ENCODE results near the gene RFX1. TPM values are rescaled to one million over a fixed set of nuclear protein-coding genes. Genes with fewer than 3 reads are reported as not detected.

The RFX1 gene
- total RNA-seq, 4 donors from 2014 or later = 2.7 to 7.2 (median 4.4) TPM

- Histone ChIP-seq H3K4me3 (no peak overlapping the region), H3K27ac (no peak overlapping the region), H3K27me3 (no peaks in the 10 kb centered on the region), H3K4me1 (no peaks in the 10 kb centered on the region), H3K36me3 (no peaks in the 10 kb centered on the region), H3K9me3 (no peaks in the 10 kb centered on the region)
- no peak for DNase-seq
- TF ChIP-seq POLR2A (IDR thresholded peaks at IDR 0.05) (no peak), CTCF (IDR thresholded peaks at IDR 0.05 in 4 of 5, conservative IDR thresholded peaks at IDR 0.05 in 1 of 5) (no peak)
- no peak for ATAC-seq
- in situ Hi-C loops (cut with MboI; ENCODE audit: low sequenced_read_pairs in 4 of 4) (no loop called here), intact Hi-C loops (cut with DNase I; ENCODE audit: low total_unique reads) (no loop called here)
These were observed 9.5 kb upstream of the RFX1 start for GRCh38 chr19:14015524-14016035.

- H3K27ac ChIP-seq = no peak overlapping the region
- in situ Hi-C loops (cut with MboI; ENCODE audit: low sequenced_read_pairs in 4 of 4) = no loop called here
- H3K4me3 ChIP-seq = no peak overlapping the region
- no peak for ATAC-seq
- no peak for TF ChIP-seq CTCF (IDR thresholded peaks at IDR 0.05 in 4 of 5, conservative IDR thresholded peaks at IDR 0.05 in 1 of 5)
- TF ChIP-seq POLR2A (IDR thresholded peaks at IDR 0.05) = no peak
- no peaks in the 10 kb centered on the region for H3K27me3 ChIP-seq
- H3K4me1 ChIP-seq = no peaks in the 10 kb centered on the region
- DNase-seq = no peak
- H3K9me3 ChIP-seq = no peaks in the 10 kb centered on the region
- intact Hi-C loops (cut with DNase I; ENCODE audit: low total_unique reads) = no loop called here
- no peaks in the 10 kb centered on the region for H3K36me3 ChIP-seq
These were observed 6.3 kb upstream of the RFX1 start for GRCh38 chr19:14012378-14012915.

GRCh38 chr19:14006766-14007562 lies 844 bp upstream of the RFX1 start:
- H3K36me3 ChIP-seq = no peaks in the 10 kb centered on the region
- DNase-seq (no peak), ATAC-seq (peak; percentile 29 to 39)
- peaks cover 33 to 39% of the 10 kb centered on the region in 2 donors for H3K4me1 ChIP-seq
- peak overlapping the region; percentile 84 to 88 (median 86) for H3K4me3 ChIP-seq
- no peaks in the 10 kb centered on the region for H3K9me3 ChIP-seq
- peak overlapping the region; percentile 96 to 100 (median 98) for H3K27ac ChIP-seq
- TF ChIP-seq POLR2A (IDR thresholded peaks at IDR 0.05) (peak; percentile 31 to 55), CTCF (IDR thresholded peaks at IDR 0.05 in 4 of 5, conservative IDR thresholded peaks at IDR 0.05 in 1 of 5) (peak in 1 of 5 experiments; percentile 15)
- intact Hi-C loops (cut with DNase I; ENCODE audit: low total_unique reads) (loop anchor here (1.0 to 10.0 kb wide), 7 partner anchors 55 to 555 kb away; partner anchors contain the start of genes ASF1B, BRME1, CC2D1A and DCAF15), in situ Hi-C loops (cut with MboI; ENCODE audit: low sequenced_read_pairs in 4 of 4) (no loop called here)
- no peaks in the 10 kb centered on the region for H3K27me3 ChIP-seq

- H3K4me1 ChIP-seq = peaks cover 40 to 45% of the 10 kb centered on the region in 2 donors
- peak overlapping the region; percentile 84 to 97 (median 91) for H3K4me3 ChIP-seq
- in situ Hi-C loops (cut with MboI; ENCODE audit: low sequenced_read_pairs in 4 of 4) = no loop called here
- no peaks in the 10 kb centered on the region for H3K27me3 ChIP-seq
- DNase-seq = peak; percentile 91
- peak overlapping the region; percentile 96 to 100 (median 99) for H3K27ac ChIP-seq
- TF ChIP-seq CTCF (IDR thresholded peaks at IDR 0.05 in 4 of 5, conservative IDR thresholded peaks at IDR 0.05 in 1 of 5) (no peak), POLR2A (IDR thresholded peaks at IDR 0.05) (peak; percentile 78 to 89)
- no peaks in the 10 kb centered on the region for H3K9me3 ChIP-seq
- intact Hi-C loops (cut with DNase I; ENCODE audit: low total_unique reads) = loop anchor here (1.0 to 10.0 kb wide), 8 partner anchors 53 to 557 kb away; partner anchors contain the start of genes ASF1B, BRME1, CC2D1A and DCAF15
- peak; percentile 35 to 48 for ATAC-seq
- H3K36me3 ChIP-seq = no peaks in the 10 kb centered on the region
These were observed 603 bp downstream of the RFX1 start for GRCh38 chr19:14005349-14006084.

All from gastrocnemius medialis (tissue), 4 donors.